Transverse colon (tissue), 4 donors: ENCODE data around the gene FST.

Experiments
- EP300 ChIP-seq: sonication (generic); formaldehyde crosslinking; IDR thresholded peaks from one replicate; pipeline ENCODE4 v1.6.1; 2017; ENCODE audit warnings: antibody characterized with exemption, low read depth
- POLR2A ChIP-seq: fragments of 450-650 bp; IDR thresholded peaks from one replicate; pipeline ENCODE4 v1.6.1; 2016; ENCODE audit warnings: antibody characterized with exemption, mild to moderate bottlenecking, moderate library complexity
- POLR2AphosphoS5 ChIP-seq, 3 donors: sonication (generic); formaldehyde crosslinking; IDR thresholded peaks; one replicate each; pipeline ENCODE4 v1.6.1; 2016; ENCODE audit warnings: antibody characterized with exemption in 3 of 3
- TF ChIP-seq, protein P1 (sequence below), 5 experiments: fragments of 200-600 bp in 3 of 5; fragments of 450-650 bp in 2 of 5; sonication (generic) in 3 of 5; IDR thresholded peaks; 1 replicate in 2 of 5; 2 replicates in 3 of 5; pipeline ENCODE4 v1.5.1; 2016 to 2017; ENCODE audit warnings: antibody characterized with exemption in 5 of 5, inconsistent platforms in 3 of 5, mild to moderate bottlenecking in 2 of 5, moderate library complexity in 1 of 5

DNA sequence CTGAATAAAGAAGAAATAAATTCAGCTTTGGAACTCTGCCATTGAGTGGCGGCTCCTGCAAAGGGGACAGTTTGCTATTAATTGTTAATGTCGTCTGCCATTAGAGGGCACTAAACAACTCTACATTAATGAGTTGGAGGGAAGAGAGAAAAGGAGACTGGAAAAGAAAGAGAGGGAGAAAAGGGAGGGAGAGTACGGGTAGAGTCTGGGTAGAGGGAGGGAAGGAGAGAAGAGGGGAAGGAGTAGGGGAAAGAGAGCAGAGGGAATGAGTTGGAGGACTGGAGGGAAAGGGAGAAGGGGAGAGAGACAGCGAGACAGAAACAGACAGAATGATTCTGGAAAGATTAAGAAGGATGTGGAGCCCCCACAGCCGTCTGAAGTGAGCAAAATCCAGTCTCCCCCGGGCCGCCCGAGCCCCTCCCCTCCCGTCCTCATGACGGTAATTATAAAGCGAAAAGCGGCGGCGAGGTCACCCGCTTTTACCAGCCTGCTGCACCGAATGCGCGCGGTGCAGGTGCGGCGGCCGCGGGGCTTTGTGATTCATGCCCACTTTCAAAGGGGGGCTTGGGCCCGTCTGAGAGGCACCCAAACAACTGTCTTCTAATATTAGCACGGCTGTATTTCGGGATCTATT is 1.9 kb upstream of the FST start:
- TF ChIP-seq POLR2A (no peak), POLR2AphosphoS5 (IDR thresholded peaks at IDR 0.05) (no peak), EP300 (no peak)
- TF ChIP-seq, protein P1, sequence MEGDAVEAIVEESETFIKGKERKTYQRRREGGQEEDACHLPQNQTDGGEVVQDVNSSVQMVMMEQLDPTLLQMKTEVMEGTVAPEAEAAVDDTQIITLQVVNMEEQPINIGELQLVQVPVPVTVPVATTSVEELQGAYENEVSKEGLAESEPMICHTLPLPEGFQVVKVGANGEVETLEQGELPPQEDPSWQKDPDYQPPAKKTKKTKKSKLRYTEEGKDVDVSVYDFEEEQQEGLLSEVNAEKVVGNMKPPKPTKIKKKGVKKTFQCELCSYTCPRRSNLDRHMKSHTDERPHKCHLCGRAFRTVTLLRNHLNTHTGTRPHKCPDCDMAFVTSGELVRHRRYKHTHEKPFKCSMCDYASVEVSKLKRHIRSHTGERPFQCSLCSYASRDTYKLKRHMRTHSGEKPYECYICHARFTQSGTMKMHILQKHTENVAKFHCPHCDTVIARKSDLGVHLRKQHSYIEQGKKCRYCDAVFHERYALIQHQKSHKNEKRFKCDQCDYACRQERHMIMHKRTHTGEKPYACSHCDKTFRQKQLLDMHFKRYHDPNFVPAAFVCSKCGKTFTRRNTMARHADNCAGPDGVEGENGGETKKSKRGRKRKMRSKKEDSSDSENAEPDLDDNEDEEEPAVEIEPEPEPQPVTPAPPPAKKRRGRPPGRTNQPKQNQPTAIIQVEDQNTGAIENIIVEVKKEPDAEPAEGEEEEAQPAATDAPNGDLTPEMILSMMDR (IDR thresholded peaks at IDR 0.05): peak; percentile 21 to 33 (median 27)
